Neural cell (in vitro differentiated cells): ENCODE results near the gene WDR70. TPM values are rescaled to one million over a fixed set of nuclear protein-coding genes. Genes with fewer than 3 reads are reported as not detected.

Experiments
- H2AFZ ChIP-seq: fragments of 200-600, 300-800 bp; sonication (generic), shearing (Covaris generic); 2 replicates; pipeline ENCODE4 v1.6.0; 2014; ENCODE audit warnings: low read depth, mild to moderate bottlenecking, antibody characterized with exemption, low read length, moderate library complexity
- H3F3A ChIP-seq: fragments of 200-600 bp; shearing (Covaris generic); 2 replicates; pipeline ENCODE4 v1.6.1; 2016; ENCODE audit warnings: mild to moderate bottlenecking, moderate library complexity, mixed read lengths, antibody characterized with exemption, low read length; ENCODE audit not compliant: insufficient read depth, poor library complexity, severe bottlenecking
- H3K27ac ChIP-seq: fragments of 200-600, 300-800 bp; sonication (generic), shearing (Covaris generic); 2 replicates; pipeline ENCODE4 v1.5.1; 2014; ENCODE audit warnings: mild to moderate bottlenecking, low read length, moderate library complexity
- H3K27me3 ChIP-seq: fragments of 300-800, 200-600 bp; sonication (generic), shearing (Covaris generic); 2 replicates; pipeline ENCODE4 v1.6.0; 2014; ENCODE audit warnings: mild to moderate bottlenecking, low read depth, low read length, moderate library complexity; ENCODE audit not compliant: insufficient read depth
- H3K36me3 ChIP-seq: fragments of 300-800, 200-600 bp; sonication (generic), shearing (Covaris generic); 2 replicates; pipeline ENCODE4 v1.5.1; 2014; ENCODE audit warnings: mild to moderate bottlenecking, antibody characterized with exemption, low read length, moderate library complexity; ENCODE audit not compliant: insufficient read depth
- H3K4me2 ChIP-seq: fragments of 300-800, 200-600 bp; sonication (generic), shearing (Covaris generic); 2 replicates; pipeline ENCODE4 v1.6.0; 2014; ENCODE audit warnings: mild to moderate bottlenecking, low read length
- H3K4me3 ChIP-seq: fragments of 300-800, 200-600 bp; sonication (generic), shearing (Covaris generic); 2 replicates; pipeline ENCODE4 v1.5.1; 2014; ENCODE audit warnings: mild to moderate bottlenecking, low read length, moderate library complexity
- H3K79me2 ChIP-seq: fragments of 200-600 bp; shearing (Covaris generic); replicated peaks from 2 replicates; pipeline ENCODE4 v1.6.0; 2014; ENCODE audit warnings: mild to moderate bottlenecking, low read length, moderate library complexity; ENCODE audit not compliant: insufficient read depth
- H3K9ac ChIP-seq: fragments of 300-800, 200-600 bp; sonication (generic), shearing (Covaris generic); 2 replicates; pipeline ENCODE4 v1.6.1; 2016; ENCODE audit warnings: mild to moderate bottlenecking, low read length, mixed read lengths
- H3K9me2 ChIP-seq: fragments of 200-600 bp; shearing (Covaris generic); 2 replicates; pipeline ENCODE4 v1.6.1; 2016; ENCODE audit warnings: mild to moderate bottlenecking, low read length, mixed read lengths; ENCODE audit not compliant: insufficient read depth
- H3K9me3 ChIP-seq: fragments of 200-600, 300-800 bp; sonication (generic), shearing (Covaris generic); 2 replicates; pipeline ENCODE4 v1.6.1; 2016; ENCODE audit warnings: mild to moderate bottlenecking, mixed run types, low read length, moderate library complexity, mixed read lengths
- H4K20me1 ChIP-seq: fragments of 200-600 bp; shearing (Covaris generic); 2 replicates; pipeline ENCODE4 v1.6.1; 2016; ENCODE audit warnings: mild to moderate bottlenecking, mixed run types; ENCODE audit not compliant: insufficient read depth
- CTCF ChIP-seq: fragments of 450-650 bp; IDR thresholded peaks from 2 replicates; pipeline ENCODE4 v1.5.1; 2014; ENCODE audit warnings: antibody characterized with exemption, mild to moderate bottlenecking, moderate library complexity; ENCODE audit not compliant: poor library complexity, severe bottlenecking
- EP300 ChIP-seq: fragments of 450-650 bp; conservative IDR thresholded peaks from 2 replicates; pipeline ENCODE4 v1.6.1; 2014; ENCODE audit warnings: antibody characterized with exemption, mild to moderate bottlenecking, moderate library complexity; ENCODE audit not compliant: poor library complexity, severe bottlenecking
- EZH2 ChIP-seq: fragments of 200-600, 300-800 bp; shearing (Covaris generic), sonication (generic); IDR thresholded peaks from 2 replicates; pipeline ENCODE4 v1.6.1; 2014; ENCODE audit warnings: antibody characterized with exemption, low read length, borderline replicate concordance, mild to moderate bottlenecking; ENCODE audit not compliant: insufficient read depth, poor library complexity, severe bottlenecking
- MXI1 ChIP-seq: fragments of 450-650 bp; conservative IDR thresholded peaks from 2 replicates; pipeline ENCODE4 v1.6.1; 2014; ENCODE audit warnings: antibody characterized with exemption, mild to moderate bottlenecking; ENCODE audit not compliant: poor library complexity, severe bottlenecking
- POLR2AphosphoS5 ChIP-seq: IDR thresholded peaks from 2 replicates; pipeline ENCODE4 v1.6.1; 2012
- RAD21 ChIP-seq: fragments of 450-650 bp; conservative IDR thresholded peaks from 2 replicates; pipeline ENCODE4 v1.6.1; 2014; ENCODE audit warnings: antibody characterized with exemption, mild to moderate bottlenecking, moderate library complexity
- SMC3 ChIP-seq: fragments of 450-650 bp; conservative IDR thresholded peaks from 2 replicates; pipeline ENCODE4 v1.6.1; 2014; ENCODE audit warnings: antibody characterized with exemption, mild to moderate bottlenecking, moderate library complexity; ENCODE audit not compliant: poor library complexity
- TAF1 ChIP-seq: IDR thresholded peaks from 2 replicates; pipeline ENCODE4 v1.6.1; 2012; ENCODE audit warnings: low read depth
- polyA plus RNA-seq: library from polyadenylated mRNA; depleted of rRNA; stranded (reverse); fragments of >200 nt; gene quantifications from 2 replicates; pipeline ENCODE4 v1.2.3, GENCODE V29; 2014
- TF ChIP-seq, protein P1 (sequence below): IDR thresholded peaks from 2 replicates; pipeline ENCODE4 v1.6.1; 2012; ENCODE audit warnings: borderline replicate concordance

WDR70 gene
- polyA plus RNA-seq, 1 donor from 2014 or later: 40.9 TPM

- Histone ChIP-seq H3K4me3 (no peak overlapping the region), H3K79me2 (no peaks in the 10 kb centered on the region), H3K9me3 (no peaks in the 10 kb centered on the region), H2AFZ (no peak overlapping the region), H3K4me2 (no peak overlapping the region), H3K27me3 (no peaks in the 10 kb centered on the region), H3K9ac (no peak overlapping the region), H3F3A (no peaks in the 10 kb centered on the region), H4K20me1 (no peaks in the 10 kb centered on the region), H3K36me3 (peaks cover 7% of the 10 kb centered on the region), H3K9me2 (no peaks in the 10 kb centered on the region), H3K27ac (no peak overlapping the region)
- TF ChIP-seq CTCF: no peak
- no peak for TF ChIP-seq RAD21
- TF ChIP-seq, protein P1, sequence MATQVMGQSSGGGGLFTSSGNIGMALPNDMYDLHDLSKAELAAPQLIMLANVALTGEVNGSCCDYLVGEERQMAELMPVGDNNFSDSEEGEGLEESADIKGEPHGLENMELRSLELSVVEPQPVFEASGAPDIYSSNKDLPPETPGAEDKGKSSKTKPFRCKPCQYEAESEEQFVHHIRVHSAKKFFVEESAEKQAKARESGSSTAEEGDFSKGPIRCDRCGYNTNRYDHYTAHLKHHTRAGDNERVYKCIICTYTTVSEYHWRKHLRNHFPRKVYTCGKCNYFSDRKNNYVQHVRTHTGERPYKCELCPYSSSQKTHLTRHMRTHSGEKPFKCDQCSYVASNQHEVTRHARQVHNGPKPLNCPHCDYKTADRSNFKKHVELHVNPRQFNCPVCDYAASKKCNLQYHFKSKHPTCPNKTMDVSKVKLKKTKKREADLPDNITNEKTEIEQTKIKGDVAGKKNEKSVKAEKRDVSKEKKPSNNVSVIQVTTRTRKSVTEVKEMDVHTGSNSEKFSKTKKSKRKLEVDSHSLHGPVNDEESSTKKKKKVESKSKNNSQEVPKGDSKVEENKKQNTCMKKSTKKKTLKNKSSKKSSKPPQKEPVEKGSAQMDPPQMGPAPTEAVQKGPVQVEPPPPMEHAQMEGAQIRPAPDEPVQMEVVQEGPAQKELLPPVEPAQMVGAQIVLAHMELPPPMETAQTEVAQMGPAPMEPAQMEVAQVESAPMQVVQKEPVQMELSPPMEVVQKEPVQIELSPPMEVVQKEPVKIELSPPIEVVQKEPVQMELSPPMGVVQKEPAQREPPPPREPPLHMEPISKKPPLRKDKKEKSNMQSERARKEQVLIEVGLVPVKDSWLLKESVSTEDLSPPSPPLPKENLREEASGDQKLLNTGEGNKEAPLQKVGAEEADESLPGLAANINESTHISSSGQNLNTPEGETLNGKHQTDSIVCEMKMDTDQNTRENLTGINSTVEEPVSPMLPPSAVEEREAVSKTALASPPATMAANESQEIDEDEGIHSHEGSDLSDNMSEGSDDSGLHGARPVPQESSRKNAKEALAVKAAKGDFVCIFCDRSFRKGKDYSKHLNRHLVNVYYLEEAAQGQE: no peak
- TF ChIP-seq SMC3: no peak
- no peak for TF ChIP-seq MXI1
- no peak for TF ChIP-seq TAF1
- no peak for TF ChIP-seq POLR2AphosphoS5
- no peak for TF ChIP-seq EP300
- TF ChIP-seq EZH2: no peak
Measured at GRCh38 chr5:37424441-37424840, 45.3 kb downstream of the WDR70 start.

DNA sequence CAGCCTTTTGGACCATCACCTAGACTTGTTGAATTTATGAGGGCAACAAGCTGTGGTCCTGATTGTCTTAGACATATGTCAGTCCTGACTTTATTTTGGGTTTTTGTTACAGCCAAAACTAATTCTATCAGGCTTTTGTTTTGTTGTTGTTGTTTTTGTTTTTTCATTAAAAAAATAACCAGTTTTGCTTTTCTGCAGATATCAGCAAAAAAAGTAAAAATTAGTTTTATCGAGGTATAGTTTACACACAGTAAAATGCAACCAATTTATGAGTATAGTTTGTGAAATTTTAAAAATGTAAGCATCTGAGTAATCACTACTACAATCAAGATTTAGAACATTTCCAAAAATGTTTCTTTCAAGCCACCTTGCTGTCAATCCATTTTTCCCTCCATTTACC is 48.9 kb downstream of the WDR70 start:
- no peak for TF ChIP-seq CTCF
- no peak for TF ChIP-seq RAD21
- TF ChIP-seq, protein P1: no peak
- TF ChIP-seq SMC3: no peak
- no peak for TF ChIP-seq TAF1
- TF ChIP-seq MXI1: no peak
- TF ChIP-seq EP300: no peak
- no peak for TF ChIP-seq POLR2AphosphoS5
- TF ChIP-seq EZH2: no peak
- Histone ChIP-seq H3K79me2 (no peaks in the 10 kb centered on the region), H3K36me3 (no peaks in the 10 kb centered on the region)

More for the DNA sequence above, 48.9 kb downstream of the WDR70 start:
- Histone ChIP-seq H3K9me3 (no peaks in the 10 kb centered on the region), H3K9me2 (no peaks in the 10 kb centered on the region), H2AFZ (no peak overlapping the region), H3K27me3 (no peaks in the 10 kb centered on the region), H3F3A (no peaks in the 10 kb centered on the region), H3K4me2 (no peak overlapping the region), H3K27ac (no peak overlapping the region), H3K4me3 (no peak overlapping the region), H4K20me1 (no peaks in the 10 kb centered on the region), H3K9ac (no peak overlapping the region)
